Activated CD8-positive, alpha-beta T cell treated with anti-CD3 and anti-CD28 coated beads, Interleukin-2, amount 10 ng/mL, durations not matched to agents 7 days and 5 days (primary cell): Measurements from ENCODE around the gene MEA1. TPM values are rescaled to one million over a fixed set of nuclear protein-coding genes. Genes with fewer than 3 reads are reported as not detected.

Experiments used
- ATAC-seq: fragments of 150-1000 bp; cut with Tn5 transposase; one replicate; pipeline ENCODE4 v1.10.0; 2021; ENCODE audit warnings: moderate library complexity
- CTCF ChIA-PET: fragments of 350-600 bp; sonication (Branson Sonifier 250); formaldehyde crosslinking; loops from one replicate; lab custom pipeline; 2021; ENCODE audit warnings: antibody characterized with exemption; lab: Charles Lee
- POLR2A ChIA-PET: fragments of 350-600 bp; sonication (Branson Sonifier 250); formaldehyde crosslinking; loops from one replicate; lab custom pipeline; 2021; ENCODE audit warnings: antibody characterized with exemption; lab: Charles Lee
- DNase-seq: peaks from one replicate; pipeline ENCODE4 v3.0.0-alpha.2; 2020
- H3K27ac Mint-ChIP-seq: one replicate; pipeline ENCODE4 v1.8.0; 2021; ENCODE audit warnings: mild to moderate bottlenecking, mixed read lengths
- H3K27me3 Mint-ChIP-seq: one replicate; pipeline ENCODE4 v1.8.0; 2021; ENCODE audit warnings: low read depth, mixed read lengths
- H3K36me3 Mint-ChIP-seq: one replicate; pipeline ENCODE4 v1.8.0; 2021; ENCODE audit warnings: low read depth, mixed read lengths
- H3K4me1 Mint-ChIP-seq: one replicate; pipeline ENCODE4 v1.8.0; 2021; ENCODE audit warnings: low read depth, mixed read lengths
- H3K4me3 Mint-ChIP-seq: one replicate; pipeline ENCODE4 v1.8.0; 2021; ENCODE audit warnings: mild to moderate bottlenecking, mixed read lengths
- H3K9me3 Mint-ChIP-seq: one replicate; pipeline ENCODE4 v1.8.0; 2022; ENCODE audit warnings: mixed read lengths; ENCODE audit not compliant: insufficient read depth
- total RNA-seq, 2 experiments: library from RNA; stranded (reverse); gene quantifications; one replicate each; pipeline ENCODE4 v1.2.3, GENCODE V29; 2021

MEA1 gene
- total RNA-seq = 10 to 100 TPM; 77.1 to 84.1 TPM

- ChIA-PET CTCF (interaction anchor here (0.8 to 3.3 kb wide), 8 partner anchors 11 to 130 kb away, joined by 3 to 24 read pairs (median 3); partner anchors contain the start of genes CUL7 and MRPL2), POLR2A (interaction anchor here (0.9 to 4.5 kb wide), 10 partner anchors 8 to 85 kb away, joined by 3 to 22 read pairs (median 4); partner anchors contain the start of genes CNPY3, KLC4, MRPL2 and PEX6)
- ATAC-seq = peak; percentile 95
- Mint-ChIP-seq H3K4me1 (peaks cover 43% of the 10 kb centered on the region), H3K27ac (peak within 1 kb of the TSS; percentile 90), H3K4me3 (peak within 1 kb of the TSS; percentile 97), H3K9me3 (no peaks in the 10 kb centered on the region), H3K27me3 (no peaks in the 10 kb centered on the region), H3K36me3 (peaks cover 62% of the 10 kb centered on the region)
- peak; percentile 100 for DNase-seq
Measured at GRCh38 chr6:43013843-43014433, at the start of gene MEA1, which contains the start of gene KLHDC3. TSS of gene MEA1 (minus strand) at chr6:43013946. CDS start at chr6:43013813, 133 bp downstream. TSS of gene KLHDC3 (plus strand) at chr6:43014249. CDS start at chr6:43017193, 2,944 bp downstream.

- Mint-ChIP-seq H3K36me3 (peaks cover 7% of the 10 kb centered on the region), H3K4me3 (no peak overlapping the region), H3K9me3 (no peaks in the 10 kb centered on the region), H3K4me1 (peaks cover 20% of the 10 kb centered on the region), H3K27ac (no peak overlapping the region), H3K27me3 (no peaks in the 10 kb centered on the region)
- DNase-seq = no peak
- ChIA-PET CTCF (interaction anchor here (1.1 to 2.4 kb wide), 2 partner anchors 9 to 81 kb away, joined by 3 to 13 read pairs; no protein-coding TSS in a partner anchor), POLR2A (no interaction called here)
- no peak for ATAC-seq
Measured at GRCh38 chr6:43062818-43063217, 49.1 kb upstream of the MEA1 start.

GRCh38 chr6:43061861-43062260, 48.1 kb upstream of the MEA1 start:
- DNase-seq = no peak
- Mint-ChIP-seq H3K36me3 (peaks cover 10% of the 10 kb centered on the region), H3K27ac (no peak overlapping the region), H3K4me3 (no peak overlapping the region), H3K27me3 (no peaks in the 10 kb centered on the region), H3K9me3 (no peaks in the 10 kb centered on the region), H3K4me1 (peaks cover 24% of the 10 kb centered on the region)
- no peak for ATAC-seq
- ChIA-PET CTCF (interaction anchor here (1.5 kb wide), 1 partner anchor 82 kb away, joined by 8 read pairs; no protein-coding TSS in a partner anchor), POLR2A (no interaction called here)

- ChIA-PET POLR2A (no interaction called here), CTCF (interaction anchor here (0.6 to 1.5 kb wide), 4 partner anchors 8 to 126 kb away, joined by 3 to 8 read pairs (median 3); no protein-coding TSS in a partner anchor)
- DNase-seq (no peak), ATAC-seq (no peak)
- Mint-ChIP-seq H3K4me3 (peak overlapping the region; percentile 95), H3K27ac (peak overlapping the region; percentile 98), H3K27me3 (no peaks in the 10 kb centered on the region), H3K4me1 (peaks cover 24% of the 10 kb centered on the region), H3K9me3 (no peaks in the 10 kb centered on the region), H3K36me3 (peaks cover 14% of the 10 kb centered on the region)
Measured at GRCh38 chr6:43060755-43061633, 47.2 kb upstream of the MEA1 start.

GRCh38 chr6:43060034-43060754, 46.4 kb upstream of the MEA1 start:
- Mint-ChIP-seq H3K4me3 (peak overlapping the region; percentile 95), H3K4me1 (peaks cover 24% of the 10 kb centered on the region), H3K36me3 (peaks cover 21% of the 10 kb centered on the region), H3K9me3 (no peaks in the 10 kb centered on the region), H3K27me3 (no peaks in the 10 kb centered on the region), H3K27ac (peak overlapping the region; percentile 98)
- no peak for ATAC-seq
- POLR2A ChIA-PET = interaction anchor here (1.4 kb wide), 1 partner anchor 164 kb away, joined by 3 read pairs; no protein-coding TSS in a partner anchor
- CTCF ChIA-PET = interaction anchor here (0.6 to 1.5 kb wide), 6 partner anchors 9 to 132 kb away, joined by 3 to 8 read pairs (median 3); no protein-coding TSS in a partner anchor
- DNase-seq = no peak

GRCh38 chr6:43059168-43060033, 45.7 kb upstream of the MEA1 start, which contains the start of the genes KLC4 and MRPL2:
TSS of gene KLC4 (plus strand) at chr6:43059631. CDS start at chr6:43061336, 1,705 bp downstream.
TSS of gene MRPL2 (minus strand) at chr6:43059434. CDS start at chr6:43059381, 53 bp downstream.
- Mint-ChIP-seq H3K4me1 (peaks cover 25% of the 10 kb centered on the region), H3K4me3 (peak within 1 kb of the TSS; percentile 95), H3K36me3 (peaks cover 21% of the 10 kb centered on the region), H3K9me3 (no peaks in the 10 kb centered on the region), H3K27me3 (no peaks in the 10 kb centered on the region), H3K27ac (peak within 1 kb of the TSS; percentile 98)
- peak; percentile 95 for ATAC-seq
- peak; percentile 99 for DNase-seq
- ChIA-PET POLR2A (interaction anchor here (0.7 to 1.4 kb wide), 7 partner anchors 10 to 418 kb away, joined by 3 to 6 read pairs (median 3); partner anchors contain the start of genes KLHDC3, MEA1, PPP2R5D and TJAP1), CTCF (interaction anchor here (0.7 to 1.5 kb wide), 5 partner anchors 10 to 339 kb away, joined by 3 to 8 read pairs (median 4); partner anchors contain the start of genes KLHDC3 and MEA1)

GRCh38 chr6:43058531-43058930, 44.8 kb upstream of the MEA1 start:
- Mint-ChIP-seq H3K4me3 (peak overlapping the region; percentile 95), H3K4me1 (peaks cover 32% of the 10 kb centered on the region), H3K36me3 (peaks cover 27% of the 10 kb centered on the region), H3K9me3 (no peaks in the 10 kb centered on the region), H3K27me3 (no peaks in the 10 kb centered on the region), H3K27ac (peak overlapping the region; percentile 98)
- ATAC-seq (no peak), DNase-seq (no peak)
- ChIA-PET CTCF (interaction anchor here (1.4 to 1.5 kb wide), 2 partner anchors 45 to 84 kb away, joined by 4 to 8 read pairs; partner anchors contain the start of genes KLHDC3 and MEA1), POLR2A (interaction anchor here (0.8 to 1.3 kb wide), 3 partner anchors 74 to 85 kb away, joined by 3 to 6 read pairs (median 5); partner anchors contain the start of gene PPP2R5D)

- DNase-seq = no peak
- Mint-ChIP-seq H3K27ac (no peak overlapping the region), H3K36me3 (peaks cover 36% of the 10 kb centered on the region), H3K27me3 (no peaks in the 10 kb centered on the region), H3K4me1 (peaks cover 49% of the 10 kb centered on the region), H3K4me3 (no peak overlapping the region), H3K9me3 (no peaks in the 10 kb centered on the region)
- ATAC-seq = no peak
- CTCF ChIA-PET = interaction anchor here (0.9 kb wide), 1 partner anchor 42 kb away, joined by 3 read pairs; no protein-coding TSS in a partner anchor
- POLR2A ChIA-PET = interaction anchor here (1.7 kb wide), 1 partner anchor 76 kb away, joined by 9 read pairs; no protein-coding TSS in a partner anchor
Measured at GRCh38 chr6:43055966-43056365, 42.2 kb upstream of the MEA1 start.

GRCh38 chr6:43054206-43054943, 40.6 kb upstream of the MEA1 start:
- ATAC-seq (no peak), DNase-seq (no peak)
- POLR2A ChIA-PET = interaction anchor here (0.6 to 1.7 kb wide), 16 partner anchors 10 to 967 kb away, joined by 3 to 12 read pairs (median 4); partner anchors contain the start of genes CNPY3, KLHDC3, MEA1 and PEX6
- H3K4me3 Mint-ChIP-seq = peak overlapping the region; percentile 90
- H3K4me1 Mint-ChIP-seq = peaks cover 50% of the 10 kb centered on the region
- no peaks in the 10 kb centered on the region for H3K9me3 Mint-ChIP-seq
- H3K27me3 Mint-ChIP-seq = no peaks in the 10 kb centered on the region
- peak overlapping the region; percentile 99 for H3K27ac Mint-ChIP-seq
- H3K36me3 Mint-ChIP-seq = peaks cover 44% of the 10 kb centered on the region
- CTCF ChIA-PET = interaction anchor here (0.7 to 1.8 kb wide), 8 partner anchors 9 to 1183 kb away, joined by 3 to 9 read pairs (median 4); partner anchors contain the start of genes CNPY3, KLHDC3, PPP2R5D and RRP36
